ENCODE results near the gene FREM1. TPM values are rescaled to one million over a fixed set of nuclear protein-coding genes. Genes with fewer than 3 reads are reported as not detected.

Gene FREM1
- total RNA-seq, 4 donors from 2014 or later, result 3.3 to 7.1 (median 5.2) TPM

- Histone ChIP-seq H3K27ac (no peak overlapping the region), H3K27me3 (no peaks in the 10 kb centered on the region), H3K4me1 (peaks cover 0 to 3% (median 0%) of the 10 kb centered on the region in 4 donors), H3K9me3 (no peaks in the 10 kb centered on the region), H3K4me3 (no peak overlapping the region), H3K36me3 (no peaks in the 10 kb centered on the region)
- 92 to 94% methylated on average over 6 of the region's 6 CpGs for WGBS, 2 donors
- no peak for DNase-seq (ENCODE audit: low spot score in 2 of 2)
- no peak for TF ChIP-seq CTCF (IDR thresholded peaks at IDR 0.05)
- TF ChIP-seq POLR2A (IDR thresholded peaks at IDR 0.05), result no peak
- TF ChIP-seq EP300 (IDR thresholded peaks at IDR 0.05), result no peak
These were observed 97.4 kb downstream of the FREM1 start for GRCh38 chr9:14812806-14813205.

GRCh38 chr9:14811844-14812243, 98.4 kb downstream of the FREM1 start:
- no peak for DNase-seq (ENCODE audit: low spot score in 2 of 2)
- Histone ChIP-seq H3K4me1 (peaks cover 0 to 3% (median 0%) of the 10 kb centered on the region in 4 donors), H3K36me3 (no peaks in the 10 kb centered on the region), H3K27ac (no peak overlapping the region), H3K27me3 (no peaks in the 10 kb centered on the region), H3K4me3 (no peak overlapping the region), H3K9me3 (no peaks in the 10 kb centered on the region)
- TF ChIP-seq POLR2A (IDR thresholded peaks at IDR 0.05) (no peak), CTCF (IDR thresholded peaks at IDR 0.05) (no peak), EP300 (IDR thresholded peaks at IDR 0.05) (no peak)

GRCh38 chr9:14806941-14807520, 103.2 kb downstream of the FREM1 start:
- Histone ChIP-seq H3K4me3 (no peak overlapping the region), H3K27me3 (no peaks in the 10 kb centered on the region), H3K9me3 (no peaks in the 10 kb centered on the region), H3K27ac (no peak overlapping the region), H3K36me3 (no peaks in the 10 kb centered on the region), H3K4me1 (no peaks in the 10 kb centered on the region)
- 52 to 57% methylated on average over 6 of the region's 6 CpGs for WGBS, 2 donors
- TF ChIP-seq CTCF (IDR thresholded peaks at IDR 0.05) (no peak), EP300 (IDR thresholded peaks at IDR 0.05) (no peak), POLR2A (IDR thresholded peaks at IDR 0.05) (no peak)
- DNase-seq (ENCODE audit: low spot score in 2 of 2), result no peak

GRCh38 chr9:14799030-14799429, 111.2 kb downstream of the FREM1 start:
- H3K4me3 ChIP-seq, result no peak overlapping the region
- H3K4me1 ChIP-seq, result no peaks in the 10 kb centered on the region
- H3K9me3 ChIP-seq, result no peaks in the 10 kb centered on the region
- H3K36me3 ChIP-seq, result peaks cover 0 to 10% (median 0%) of the 10 kb centered on the region in 3 donors
- WGBS, 2 donors, result 95% methylated on average over 2 of the region's 2 CpGs
- DNase-seq (ENCODE audit: low spot score in 2 of 2), result no peak
- H3K27me3 ChIP-seq, result no peaks in the 10 kb centered on the region
- TF ChIP-seq CTCF (IDR thresholded peaks at IDR 0.05), result no peak
- no peak for TF ChIP-seq POLR2A (IDR thresholded peaks at IDR 0.05)
- TF ChIP-seq EP300 (IDR thresholded peaks at IDR 0.05), result no peak
- no peak overlapping the region for H3K27ac ChIP-seq

- Histone ChIP-seq H3K27me3 (no peaks in the 10 kb centered on the region), H3K36me3 (peaks cover 0 to 10% (median 0%) of the 10 kb centered on the region in 3 donors), H3K9me3 (no peaks in the 10 kb centered on the region), H3K4me3 (no peak overlapping the region), H3K4me1 (no peaks in the 10 kb centered on the region), H3K27ac (no peak overlapping the region)
- no peak for DNase-seq (ENCODE audit: low spot score in 2 of 2)
- 64 to 73% methylated on average over 1 of the region's 1 CpG for WGBS, 2 donors
- TF ChIP-seq CTCF (IDR thresholded peaks at IDR 0.05) (no peak), EP300 (IDR thresholded peaks at IDR 0.05) (no peak), POLR2A (IDR thresholded peaks at IDR 0.05) (no peak)
These were observed 112.8 kb downstream of the FREM1 start for GRCh38 chr9:14797435-14797834.

All from tibial nerve (tissue), 4 donors.